Hematopoietic multipotent progenitor cell treated with erythropoietin and hydrocortisone succinate and interleukin-3 and kit ligand, for 17 days (in vitro differentiated cells): ENCODE data around the gene OTOA.
"Not testable (repeated sequence)": the region's sequence is repeated elsewhere in the genome, so short reads cannot be mapped to it uniquely, and the experiment has no call there.

ENCODE experiments used
- DNase-seq: peaks from one replicate; pipeline ENCODE4 v3.0.0-alpha.2; 2015; ENCODE audit warnings: low spot score

Gene OTOA

GRCh38 chr16:21663889-21664647, at the start of gene OTOA:
Gene OTOA (plus strand): TSS chr16:21663968. CDS start chr16:21678515, 14,547 bp downstream.
- DNase-seq = no peak

- DNase-seq = no peak
Measured at GRCh38 chr16:21614896-21615295, 48.9 kb upstream of the OTOA start.

DNA sequence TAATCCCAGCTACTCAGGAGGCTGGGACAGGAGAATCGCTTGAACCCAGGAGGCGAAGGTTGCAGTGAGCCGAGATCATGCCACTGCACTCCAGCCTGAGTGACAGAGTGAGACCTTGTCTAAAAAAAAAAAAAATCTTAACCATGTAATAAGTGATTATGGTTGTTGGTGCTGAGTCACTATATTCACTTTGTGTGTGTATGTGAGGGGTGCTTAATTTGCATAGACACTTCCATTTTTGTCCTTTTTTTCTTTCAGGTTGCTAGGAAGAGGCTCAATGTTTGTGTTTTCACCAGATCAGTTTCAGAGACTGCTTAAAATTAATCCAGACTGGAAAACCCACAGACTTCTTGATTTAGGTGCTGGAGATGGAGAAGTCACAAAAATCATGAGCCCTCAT, 46.2 kb upstream of the OTOA start:
- no peak for DNase-seq

- no peak for DNase-seq
Measured at GRCh38 chr16:21618281-21618680, 45.5 kb upstream of the OTOA start.

DNA sequence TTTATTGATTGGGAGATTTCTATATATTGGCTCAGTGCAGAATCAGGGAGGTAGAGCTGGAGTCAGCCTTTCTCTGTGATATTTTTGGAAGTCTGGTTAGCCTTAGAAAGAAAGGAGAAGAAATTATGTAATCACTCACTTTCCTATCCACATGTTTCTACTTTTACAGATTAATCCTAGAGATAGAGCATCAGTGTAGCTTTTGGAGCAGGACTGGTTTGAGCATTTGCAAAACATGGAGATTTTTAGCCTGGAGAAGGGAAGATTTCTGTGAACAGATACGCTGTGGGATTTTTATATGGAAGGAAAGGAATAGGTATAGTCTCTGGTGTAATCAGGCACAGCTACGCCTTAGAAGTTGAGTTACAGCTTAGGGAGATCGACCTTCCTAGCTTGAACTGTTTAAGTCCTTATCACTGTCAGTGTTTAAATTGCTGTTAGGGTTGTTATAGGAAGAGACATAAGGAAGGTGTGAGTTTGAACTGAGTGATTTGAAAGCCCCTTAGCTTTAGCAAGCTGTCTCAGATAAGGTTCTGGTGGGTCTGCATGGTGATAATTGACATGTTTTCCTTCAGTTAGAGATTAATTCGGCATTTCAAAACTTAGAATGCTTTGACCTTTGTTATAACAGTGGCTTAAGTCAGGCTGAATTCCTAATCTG, 43.9 kb upstream of the OTOA start:
- DNase-seq = no peak

GRCh38 chr16:21620592-21620991, 43.2 kb upstream of the OTOA start:
- DNase-seq = no peak

DNA sequence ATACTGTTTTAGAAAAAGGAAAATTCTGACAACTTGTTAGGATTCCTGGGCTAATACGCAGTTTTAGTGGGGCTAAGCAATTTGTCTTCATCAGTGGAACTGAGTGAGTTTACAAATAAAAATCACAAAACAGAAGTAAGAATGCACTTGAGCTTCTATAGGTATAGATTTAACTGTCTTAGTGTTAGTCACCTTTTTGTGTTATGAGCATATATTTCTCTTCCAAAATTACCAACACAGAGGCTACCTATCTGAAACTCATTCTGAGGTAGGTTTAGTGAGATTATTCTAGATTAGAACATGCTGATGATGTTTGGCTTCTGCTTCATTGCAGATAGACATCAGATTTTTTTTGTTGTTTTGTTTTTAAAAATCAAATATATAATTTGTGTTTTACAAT, 41.2 kb upstream of the OTOA start:
- no peak for DNase-seq

GRCh38 chr16:21625026-21625425, 38.7 kb upstream of the OTOA start:
- DNase-seq = no peak

GRCh38 chr16:21626659-21627277, 37.0 kb upstream of the OTOA start:
- DNase-seq = no peak

GRCh38 chr16:21628121-21628726, 35.5 kb upstream of the OTOA start:
- no peak for DNase-seq

- DNase-seq = no peak
Measured at GRCh38 chr16:21628772-21629171, 35.0 kb upstream of the OTOA start.

DNA sequence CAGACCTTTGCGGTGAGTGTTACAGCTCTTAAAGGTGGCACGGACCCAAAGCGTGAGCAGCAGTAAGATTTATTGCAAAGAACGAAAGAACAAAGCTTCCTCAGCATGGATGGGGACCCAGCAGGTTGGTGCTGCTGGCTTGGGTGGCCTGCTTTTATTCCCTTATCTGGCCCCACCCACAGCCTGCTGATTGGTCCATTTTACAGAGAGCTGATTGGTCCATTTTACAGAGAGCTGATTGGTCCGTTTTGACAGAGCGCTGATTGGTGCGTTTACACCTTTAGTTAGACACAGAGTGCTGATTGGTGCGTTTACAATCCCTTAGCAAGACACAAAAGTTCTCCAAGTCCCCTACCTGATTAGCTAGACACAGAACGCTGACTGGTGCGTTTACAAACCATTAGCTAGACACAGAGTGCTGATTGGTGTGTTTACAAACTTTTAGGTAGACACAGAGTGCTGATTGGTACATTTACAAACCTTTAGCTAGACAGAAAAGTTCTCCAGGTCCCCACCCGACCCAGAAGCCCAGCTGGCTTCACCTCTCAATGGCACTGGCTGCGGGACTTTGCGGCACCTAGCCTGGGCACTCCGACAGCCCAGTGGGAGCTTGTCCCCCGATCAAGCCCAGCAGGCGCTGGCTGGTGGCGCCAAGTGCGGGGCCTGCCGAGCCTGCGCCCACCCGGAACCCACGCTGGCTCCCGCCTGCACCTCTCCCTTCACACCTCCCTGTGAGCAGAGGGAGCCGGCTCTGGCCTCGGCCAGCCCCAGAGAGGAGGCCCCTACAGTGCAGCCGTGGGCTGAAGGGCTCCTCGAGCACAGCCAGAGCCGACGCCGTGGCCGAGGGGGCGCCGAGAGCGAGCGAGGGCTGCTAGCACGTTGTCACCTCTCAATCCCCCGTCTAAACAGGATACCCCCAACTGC, 33.9 kb upstream of the OTOA start:
- not testable (repeated sequence) for DNase-seq

- not testable (repeated sequence) for DNase-seq
Measured at GRCh38 chr16:21630866-21631265, 32.9 kb upstream of the OTOA start.

DNA sequence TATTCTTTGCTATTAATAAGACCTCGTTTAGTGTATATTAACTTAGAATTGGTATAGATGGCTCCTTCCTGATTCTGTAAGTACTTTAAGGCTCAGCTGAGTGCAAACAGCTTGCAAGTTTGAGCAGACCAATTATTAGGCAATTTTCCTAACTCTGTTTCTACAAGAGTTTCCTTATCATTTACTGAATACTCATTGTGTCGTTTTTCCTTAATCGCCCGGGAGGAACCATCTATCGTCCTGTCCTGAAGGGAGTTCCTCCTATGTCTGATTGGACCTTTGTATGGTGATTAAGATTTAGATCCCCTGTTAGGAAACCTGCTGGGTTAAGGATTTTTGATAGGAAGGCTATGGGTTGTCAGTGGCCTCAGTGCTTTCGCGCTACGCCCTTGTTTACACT, 32.4 kb upstream of the OTOA start:
- DNase-seq = not testable (repeated sequence)

- not testable (repeated sequence) for DNase-seq
Measured at GRCh38 chr16:21631951-21632575, 31.7 kb upstream of the OTOA start.

GRCh38 chr16:21634216-21634615, 29.6 kb upstream of the OTOA start:
- DNase-seq = no peak

DNA sequence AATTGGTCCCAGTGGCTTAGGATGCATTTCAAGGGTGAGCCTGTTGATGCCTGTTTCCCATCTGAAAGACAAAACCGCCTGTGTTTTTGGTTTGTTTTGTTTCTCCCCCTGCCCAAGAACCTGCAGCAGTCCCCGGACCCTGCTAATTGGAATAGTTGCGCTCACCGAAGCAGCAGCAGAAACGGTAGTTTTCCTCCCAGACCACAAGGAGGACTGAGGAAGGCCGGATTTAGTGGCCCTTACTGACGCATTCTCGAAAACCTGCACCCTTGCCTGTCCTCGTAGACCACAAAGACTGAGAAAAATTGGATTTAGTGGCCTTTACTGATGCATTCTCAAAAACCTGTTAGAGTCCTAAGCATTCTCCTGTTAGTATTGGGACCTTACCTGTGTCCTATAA, 28.1 kb upstream of the OTOA start:
- not testable (repeated sequence) for DNase-seq

GRCh38 chr16:21637032-21637968, 26.5 kb upstream of the OTOA start:
- DNase-seq = no peak

- DNase-seq = no peak
Measured at GRCh38 chr16:21638573-21638975, 25.2 kb upstream of the OTOA start.

GRCh38 chr16:21639493-21639892, 24.3 kb upstream of the OTOA start:
- DNase-seq = no peak
